Measurements from ENCODE around the gene TMEM95. TPM values are rescaled to one million over a fixed set of nuclear protein-coding genes. Genes with fewer than 3 reads are reported as not detected.
A peak's percentile ranks its signal among the peaks of the same experiment; 100 is the strongest.

The TMEM95 gene
- total RNA-seq, 3 donors from 2014 or later = not detected

GRCh38 chr17:7406235-7406825, 51.4 kb downstream of the TMEM95 start:
- Histone ChIP-seq H3K9me3 (no peaks in the 10 kb centered on the region), H3K4me1 (peaks cover 4 to 8% of the 10 kb centered on the region in 2 donors), H3K36me3 (no peaks in the 10 kb centered on the region), H3K27ac (peak overlapping the region; percentile 92 to 95), H3K27me3 (no peaks in the 10 kb centered on the region), H3K4me3 (peak overlapping the region in 2 of 3 donors; percentile 80 to 89)
- no peak for TF ChIP-seq CTCF (IDR thresholded peaks at IDR 0.05)
- TF ChIP-seq POLR2A (IDR thresholded peaks at IDR 0.05) = no peak
- TF ChIP-seq POLR2AphosphoS5 (IDR thresholded peaks at IDR 0.05) = no peak
- DNase-seq (ENCODE audit: low spot score in 2 of 2) = no peak
- intact Hi-C loops (cut with DNase I; ENCODE audit: low total_unique reads) = no loop called here

Other genes starting within 250 kb of the TMEM95 start
- under 1 TPM; 0.33 to 0.96 (median 0.88) TPM for gene ASGR2, start 240.3 kb upstream of the TMEM95 start, total RNA-seq
- 1 to 10 TPM; 1.0 to 1.4 (median 1.3) TPM for gene ASGR1, start 175.8 kb upstream of the TMEM95 start, total RNA-seq
- 10 to 100 TPM in 2 of 3 donors, 1 to 10 TPM in 1; 7.2 to 18.4 (median 11.1) TPM for gene DLG4, start 135.3 kb upstream of the TMEM95 start, total RNA-seq
- 1,000 to 10,000 TPM in 1 of 3 donors, 100 to 1,000 TPM in 2; 421 to 1,002 (median 829) TPM for gene ACADVL, start 135.2 kb upstream of the TMEM95 start, total RNA-seq
- gene DVL2, start 120.6 kb upstream of the TMEM95 start, total RNA-seq = 10 to 100 TPM; 32.0 to 58.2 (median 47.9) TPM
- gene PHF23, start 115.7 kb upstream of the TMEM95 start, total RNA-seq = 10 to 100 TPM; 22.1 to 40.4 (median 37.7) TPM
- 100 to 1,000 TPM; 620 to 765 (median 631) TPM for gene GABARAP, start 112.7 kb upstream of the TMEM95 start, total RNA-seq
- 10 to 100 TPM; 35.7 to 67.5 (median 60.5) TPM for gene CTDNEP1, start 103.4 kb upstream of the TMEM95 start, total RNA-seq
- 10 to 100 TPM; 26.9 to 36.7 (median 30.6) TPM for gene ELP5, start 102.9 kb upstream of the TMEM95 start, total RNA-seq
- 10 to 100 TPM in 2 of 3 donors, 1 to 10 TPM in 1; 5.4 to 95.9 (median 60.0) TPM for gene CLDN7, start 92.7 kb upstream of the TMEM95 start, total RNA-seq
- gene SLC2A4, start 73.4 kb upstream of the TMEM95 start, total RNA-seq = 10 to 100 TPM in 1 of 3 donors, 1 to 10 TPM in 2; 2.6 to 32.5 (median 3.5) TPM
- gene YBX2, start 60.5 kb upstream of the TMEM95 start, total RNA-seq = 1 to 10 TPM; 2.6 to 3.0 (median 2.9) TPM
- 100 to 1,000 TPM; 151 to 172 (median 163) TPM for gene EIF5A, start 47.5 kb upstream of the TMEM95 start, total RNA-seq
- 100 to 1,000 TPM in 1 of 3 donors, 10 to 100 TPM in 2; 77.3 to 109 (median 84.2) TPM for gene GPS2, start 39.8 kb upstream of the TMEM95 start, total RNA-seq
- gene NEURL4, start 25.8 kb upstream of the TMEM95 start, total RNA-seq = 10 to 100 TPM; 15.0 to 22.9 (median 17.4) TPM
- gene ACAP1, start 18.6 kb upstream of the TMEM95 start, total RNA-seq = 1 to 10 TPM; 3.4 to 6.6 (median 5.2) TPM
- 10 to 100 TPM in 2 of 3 donors, 1 to 10 TPM in 1; 9.1 to 11.5 (median 11.0) TPM for gene KCTD11, start 3.0 kb upstream of the TMEM95 start, total RNA-seq
- 10 to 100 TPM in 2 of 3 donors, 1 to 10 TPM in 1; 1.1 to 22.1 (median 14.4) TPM for gene TNK1, start 25.9 kb downstream of the TMEM95 start, total RNA-seq
- 10 to 100 TPM; 16.0 to 24.3 (median 19.0) TPM for gene PLSCR3, start 39.4 kb downstream of the TMEM95 start, total RNA-seq
- 100 to 1,000 TPM in 1 of 3 donors, 10 to 100 TPM in 2; 77.6 to 113 (median 92.3) TPM for gene TMEM256, start 48.9 kb downstream of the TMEM95 start, total RNA-seq
- 10 to 100 TPM in 1 of 3 donors, 1 to 10 TPM in 2; 6.7 to 13.1 (median 8.3) TPM for gene NLGN2, start 52.7 kb downstream of the TMEM95 start, total RNA-seq
- not detected for gene SPEM1, start 65.2 kb downstream of the TMEM95 start, total RNA-seq
- gene SPEM2, start 70.5 kb downstream of the TMEM95 start, total RNA-seq = not detected
- not detected for gene SPEM3, start 73.7 kb downstream of the TMEM95 start, total RNA-seq
- 10 to 100 TPM in 1 of 3 donors, 1 to 10 TPM in 2; 3.5 to 18.1 (median 9.5) TPM for gene TMEM102, start 80.3 kb downstream of the TMEM95 start, total RNA-seq
- 1 to 10 TPM; 2.1 to 2.9 (median 2.9) TPM for gene FGF11, start 84.4 kb downstream of the TMEM95 start, total RNA-seq
- 10 to 100 TPM in 2 of 3 donors, 1 to 10 TPM in 1; 8.5 to 11.8 (median 11.7) TPM for gene CHRNB1, start 89.9 kb downstream of the TMEM95 start, total RNA-seq
- 10 to 100 TPM; 34.4 to 46.9 (median 45.7) TPM for gene ZBTB4, start 124.5 kb downstream of the TMEM95 start, total RNA-seq
- gene SLC35G6, start 126.3 kb downstream of the TMEM95 start, total RNA-seq = not detected
- gene POLR2A, start 129.2 kb downstream of the TMEM95 start, total RNA-seq = 100 to 1,000 TPM in 1 of 3 donors, 10 to 100 TPM in 2; 64.2 to 174 (median 88.7) TPM
- 10 to 100 TPM; 39.3 to 65.3 (median 41.1) TPM for gene TNFSF12, start 193.9 kb downstream of the TMEM95 start, total RNA-seq
- 10 to 100 TPM; 25.2 to 36.7 (median 33.6) TPM for gene TNFSF13, start 203.6 kb downstream of the TMEM95 start, total RNA-seq
- 10 to 100 TPM; 59.5 to 65.2 (median 62.3) TPM for gene SENP3, start 206.8 kb downstream of the TMEM95 start, total RNA-seq
- 100 to 1,000 TPM in 1 of 3 donors, 10 to 100 TPM in 2; 49.8 to 220 (median 70.5) TPM for gene CD68, start 224.5 kb downstream of the TMEM95 start, total RNA-seq
- gene MPDU1, start 228.7 kb downstream of the TMEM95 start, total RNA-seq = 100 to 1,000 TPM in 1 of 3 donors, 10 to 100 TPM in 2; 66.6 to 140 (median 74.4) TPM
- 1 to 10 TPM; 1.3 to 4.1 (median 1.6) TPM for gene SOX15, start 234.9 kb downstream of the TMEM95 start, total RNA-seq